Adrenal gland (tissue), 12 donors: ENCODE results near the gene CCL11. TPM values are rescaled to one million over a fixed set of nuclear protein-coding genes. Genes with fewer than 3 reads are reported as not detected.
A peak's percentile ranks its signal among the peaks of the same experiment; 100 is the strongest.

ENCODE experiments used
- DNase-seq, 7 donors: peaks; one replicate each; pipeline ENCODE4 v3.0.0-alpha.2; 2019 to 2020
- H3K27ac ChIP-seq, 5 donors: fragments of 200-600 bp; sonication (generic) in 4 of 5; 1 replicate in 3 of 5; 2 replicates in 2 of 5; pipeline versions ENCODE4 v1.5.1 to v1.8.0; 2016 to 2020; ENCODE audit warnings: mild to moderate bottlenecking in 1 of 5
- H3K27me3 ChIP-seq: fragments of 200-600 bp; 2 replicates; pipeline ENCODE4 v1.8.0; 2021
- H3K36me3 ChIP-seq, 2 donors: fragments of 200-600 bp; replicated peaks in 1 of 2; 1 replicate in 1 of 2; 2 replicates in 1 of 2; pipeline versions ENCODE4 v1.5.1 to v1.8.0; 2018 to 2022
- H3K4me1 ChIP-seq, 2 donors: fragments of 200-600 bp; replicated peaks in 1 of 2; 1 replicate in 1 of 2; 2 replicates in 1 of 2; pipeline versions ENCODE4 v1.5.1 to v1.8.0; 2018 to 2021
- H3K4me3 ChIP-seq, 4 donors: fragments of 200-600 bp; sonication (generic) in 3 of 4; one replicate each; pipeline ENCODE4 v1.5.1; 2016 to 2018
- H3K9me3 ChIP-seq, 3 donors: fragments of 200-600 bp; sonication (generic) in 1 of 3; replicated peaks in 1 of 3; 1 replicate in 2 of 3; 2 replicates in 1 of 3; pipeline versions ENCODE4 v1.5.1 to v1.8.0; 2016 to 2021
- POLR2A ChIP-seq, 2 donors: fragments of 450-650 bp; IDR thresholded peaks; one replicate each; pipeline ENCODE4 v1.6.1; 2017; ENCODE audit warnings: antibody characterized with exemption in 2 of 2, mild to moderate bottlenecking in 2 of 2, moderate library complexity in 1 of 2
- WGBS, 4 donors: extraction: QIAGEN DNeasy Blood & Tissue Kit in 2 of 4; methylation state at CpG; one replicate each; pipeline versions ENCODE4 v1.1.5 to v1.1.7; 2013 to 2017; 5-methylcytosine and 5-hydroxymethylcytosine counted together
- intact Hi-C, 2 donors: fragments of 100-400 bp; cut with DNase I; formaldehyde crosslinking; loops; one replicate each; pipeline versions ENCODE4 v1.14.1 to v1.15.0; 2022 to 2023
- polyA plus RNA-seq, 3 donors: library from polyadenylated mRNA; stranded (reverse); fragments of 200-250 nt in 2 of 3; fragments of 350-450 nt in 1 of 3; fragmentation: Illumina TruSeq in 1 of 3; extraction: RNeasy Lipid Tissue Mini Kit (QIAGEN cat#74804) in 1 of 3; gene quantifications; one replicate each; pipeline ENCODE4 v1.2.3, GENCODE V29; 2013 to 2014
- total RNA-seq, 9 donors: library from RNA; depleted of rRNA in 4 of 9; stranded (reverse); fragments of >200 nt in 4 of 9; fragments of 120-200 nt in 1 of 9; fragmentation: NEBNext Ultra II Directional in 1 of 9; extraction: Animal tissue kit (Norgen Biotek cat#: 25700) in 1 of 9; gene quantifications; one replicate each; pipeline versions ENCODE4 v1.1.0 to v1.2.4, GENCODE V29; 2013 to 2023
- TF ChIP-seq, protein P1 (sequence below), 6 experiments: fragments of 450-650 bp in 4 of 6; fragments of 200-600 bp in 2 of 6; sonication (generic) in 1 of 6; IDR thresholded peaks; 1 replicate in 5 of 6; 2 replicates in 1 of 6; pipeline versions ENCODE4 v1.5.1 to v1.8.0; 2016 to 2021; ENCODE audit warnings: antibody characterized with exemption in 6 of 6, mild to moderate bottlenecking in 2 of 6, moderate library complexity in 1 of 6
- donor health status: healthy with polysubstance abuse.
- donor health status: Bipolar disorder and iron deficiency.
- donor health status: DM: yes; HTN: yes; CAD: no.
- donor health status: DM: no; HTN: no; CAD: no.
- donor health status: DM: no; HTN: no; CAD: no.
- donor health status: DM: yes; HTN: yes; CAD: no.

The CCL11 gene
- total and polyA plus RNA-seq, 12 donors, result 0.24 to 0.88 (median 0.53) TPM; not detected in 7

DNA sequence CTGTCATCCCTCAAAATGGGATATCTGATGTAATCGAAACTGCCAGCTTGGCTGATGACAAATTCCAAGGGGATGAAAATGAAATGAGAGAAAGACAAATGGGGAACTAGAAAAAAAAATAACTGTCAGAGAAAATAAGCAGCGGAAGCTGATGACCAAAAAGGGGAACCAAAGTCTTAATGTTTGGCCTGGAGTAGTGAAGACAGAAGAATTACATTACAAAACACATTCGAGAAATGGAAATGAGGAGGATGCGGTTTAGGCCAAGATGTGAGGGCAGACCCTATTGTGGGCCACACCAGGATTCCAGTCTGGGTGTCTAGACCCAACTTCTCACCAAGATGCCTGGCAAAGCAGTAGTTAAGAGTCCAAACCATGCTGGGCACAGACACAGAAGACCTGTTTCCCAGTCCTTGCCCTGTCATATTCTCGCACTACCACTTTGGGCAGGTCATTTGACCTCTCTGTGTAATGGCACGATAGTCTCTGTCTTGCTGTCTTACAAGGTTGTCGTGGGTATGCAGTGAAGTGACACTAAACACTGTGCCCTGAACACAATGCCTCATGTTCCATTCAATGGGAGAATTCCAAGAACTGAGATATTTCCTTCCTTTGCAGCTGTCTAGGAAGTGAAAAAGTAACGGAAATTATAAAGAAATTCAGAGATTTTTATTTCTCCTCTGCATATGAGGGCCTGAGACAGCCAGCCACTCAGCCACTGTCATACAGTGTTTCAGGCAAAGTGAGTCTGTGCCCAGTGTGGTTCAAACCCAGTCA is 42.8 kb upstream of the CCL11 start:
- H3K27ac ChIP-seq, result peak overlapping the region in 3 of 5 donors; percentile 53 to 88 (median 59)
- TF ChIP-seq POLR2A (IDR thresholded peaks at IDR 0.05), result no peak
- TF ChIP-seq, protein P1, sequence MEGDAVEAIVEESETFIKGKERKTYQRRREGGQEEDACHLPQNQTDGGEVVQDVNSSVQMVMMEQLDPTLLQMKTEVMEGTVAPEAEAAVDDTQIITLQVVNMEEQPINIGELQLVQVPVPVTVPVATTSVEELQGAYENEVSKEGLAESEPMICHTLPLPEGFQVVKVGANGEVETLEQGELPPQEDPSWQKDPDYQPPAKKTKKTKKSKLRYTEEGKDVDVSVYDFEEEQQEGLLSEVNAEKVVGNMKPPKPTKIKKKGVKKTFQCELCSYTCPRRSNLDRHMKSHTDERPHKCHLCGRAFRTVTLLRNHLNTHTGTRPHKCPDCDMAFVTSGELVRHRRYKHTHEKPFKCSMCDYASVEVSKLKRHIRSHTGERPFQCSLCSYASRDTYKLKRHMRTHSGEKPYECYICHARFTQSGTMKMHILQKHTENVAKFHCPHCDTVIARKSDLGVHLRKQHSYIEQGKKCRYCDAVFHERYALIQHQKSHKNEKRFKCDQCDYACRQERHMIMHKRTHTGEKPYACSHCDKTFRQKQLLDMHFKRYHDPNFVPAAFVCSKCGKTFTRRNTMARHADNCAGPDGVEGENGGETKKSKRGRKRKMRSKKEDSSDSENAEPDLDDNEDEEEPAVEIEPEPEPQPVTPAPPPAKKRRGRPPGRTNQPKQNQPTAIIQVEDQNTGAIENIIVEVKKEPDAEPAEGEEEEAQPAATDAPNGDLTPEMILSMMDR (IDR thresholded peaks at IDR 0.05), result no peak
- no peak for DNase-seq
- H3K36me3 ChIP-seq, result no peaks in the 10 kb centered on the region
- peaks cover 10 to 41% of the 10 kb centered on the region in 2 donors for H3K4me1 ChIP-seq
- WGBS, 4 donors, result 56 to 66% (median 61%) methylated on average over 8 of the region's 8 CpGs
- H3K9me3 ChIP-seq, result no peaks in the 10 kb centered on the region
- no peaks in the 10 kb centered on the region for H3K27me3 ChIP-seq
- no peak overlapping the region for H3K4me3 ChIP-seq
- intact Hi-C loops, result no loop called here

DNA sequence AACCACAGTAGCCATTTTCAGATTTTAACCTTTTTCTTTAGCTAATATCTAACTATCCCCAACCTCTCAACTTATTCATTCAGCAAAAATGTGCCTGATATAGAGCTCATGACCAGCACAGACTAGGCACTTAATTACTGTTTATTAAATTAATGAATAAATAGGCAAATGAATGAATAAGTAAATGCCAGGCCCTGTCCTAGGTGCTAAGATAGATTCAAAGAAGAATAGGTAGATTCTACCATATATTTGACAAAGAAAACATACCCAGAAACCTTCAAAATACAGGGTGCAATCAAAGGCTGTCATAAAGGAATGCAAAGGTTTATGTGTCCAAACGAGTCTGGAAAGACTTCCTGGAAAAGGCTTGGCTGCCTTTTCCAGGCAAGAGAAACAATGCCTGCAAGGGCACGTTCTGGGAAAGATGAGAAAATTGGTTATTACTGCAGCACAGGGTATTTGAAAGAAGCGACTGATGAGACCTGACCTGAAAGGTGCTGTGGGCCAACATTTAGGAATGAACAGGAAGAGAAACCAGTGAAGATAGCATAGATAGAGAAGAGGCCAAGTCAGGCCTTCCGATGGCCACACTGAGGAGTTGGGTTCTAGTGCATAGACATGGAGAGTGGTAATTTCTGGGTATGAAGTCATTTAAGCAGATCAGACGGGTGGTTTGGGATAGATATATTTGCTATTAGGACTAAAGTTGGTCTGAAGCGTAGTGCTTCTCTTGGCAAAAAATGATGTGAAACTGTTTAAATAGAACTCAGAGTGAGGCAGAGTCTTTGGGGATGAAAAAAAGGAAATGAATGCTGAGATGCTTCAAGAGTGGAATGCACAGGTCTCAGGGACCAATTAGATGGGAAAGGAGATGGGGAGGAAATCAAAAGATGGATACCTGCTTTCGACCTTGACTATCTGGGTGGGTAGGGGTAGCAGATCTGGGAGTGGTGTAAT is 41.9 kb upstream of the CCL11 start:
- H3K27ac ChIP-seq, result peak overlapping the region in 1 of 5 donors; percentile 88
- 69 to 77% (median 75%) methylated on average over 7 of the region's 7 CpGs for WGBS, 4 donors
- H3K9me3 ChIP-seq, result no peaks in the 10 kb centered on the region
- H3K36me3 ChIP-seq, result no peaks in the 10 kb centered on the region
- peaks cover 13 to 41% of the 10 kb centered on the region in 2 donors for H3K4me1 ChIP-seq
- H3K4me3 ChIP-seq, result no peak overlapping the region
- no peaks in the 10 kb centered on the region for H3K27me3 ChIP-seq
- DNase-seq, result no peak
- intact Hi-C loops, result no loop called here
- TF ChIP-seq, protein P1 (IDR thresholded peaks at IDR 0.05), result no peak
- no peak for TF ChIP-seq POLR2A (IDR thresholded peaks at IDR 0.05)

DNA sequence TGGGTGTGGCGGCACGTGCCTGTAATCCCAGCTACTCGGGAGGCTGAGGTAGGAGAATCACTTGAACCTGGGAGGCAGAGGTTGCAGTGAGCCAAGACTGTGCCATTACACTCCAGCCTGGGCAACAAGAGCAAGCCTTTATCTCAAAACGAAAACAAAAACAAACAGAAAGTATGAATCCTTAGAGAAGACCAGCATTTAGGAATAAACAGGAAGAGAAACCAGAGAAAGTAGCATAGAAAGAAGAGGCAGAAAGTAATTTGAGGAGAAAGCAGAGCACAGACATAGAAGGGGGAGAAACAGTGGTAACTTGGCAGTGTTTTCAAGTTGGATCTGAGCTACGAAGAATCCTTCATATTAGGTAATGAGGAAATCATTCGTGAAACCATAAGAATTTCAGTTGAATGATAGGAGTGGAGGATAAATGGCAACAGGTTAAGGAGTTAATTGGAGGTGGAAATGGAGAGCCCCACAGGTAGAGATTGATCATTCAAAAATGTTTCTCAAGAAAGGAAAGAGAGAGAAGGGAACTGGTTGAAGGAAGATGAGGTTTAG is 40.1 kb upstream of the CCL11 start:
- Histone ChIP-seq H3K4me3 (no peak overlapping the region), H3K9me3 (no peaks in the 10 kb centered on the region), H3K4me1 (peaks cover 30 to 55% of the 10 kb centered on the region in 2 donors), H3K27me3 (no peaks in the 10 kb centered on the region), H3K36me3 (no peaks in the 10 kb centered on the region), H3K27ac (peak overlapping the region in 1 of 5 donors; percentile 35)
- DNase-seq, result no peak
- 64 to 74% (median 70%) methylated on average over 6 of the region's 6 CpGs for WGBS, 4 donors
- intact Hi-C loops, result no loop called here
- TF ChIP-seq, protein P1 (IDR thresholded peaks at IDR 0.05), result no peak
- TF ChIP-seq POLR2A (IDR thresholded peaks at IDR 0.05), result no peak

DNA sequence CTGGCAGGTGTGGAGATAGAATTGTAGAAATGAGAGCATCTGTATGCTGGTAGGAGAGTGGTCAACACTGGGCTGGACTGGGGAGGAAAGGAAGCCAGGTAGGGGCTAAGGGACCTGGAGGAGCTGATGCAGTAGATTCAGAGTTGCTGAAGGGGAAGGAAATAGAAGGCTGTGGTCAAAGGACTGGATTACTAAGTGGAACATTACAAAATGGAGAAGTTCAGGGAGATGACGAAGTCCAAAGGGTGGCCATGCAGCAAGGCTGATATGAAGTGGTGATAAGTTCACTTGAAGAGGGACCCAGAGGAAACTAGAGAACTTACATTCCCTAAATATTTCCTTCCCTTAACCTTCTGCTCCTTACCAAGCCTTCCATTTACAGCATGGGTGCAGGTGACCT is 39.1 kb upstream of the CCL11 start:
- intact Hi-C loops, result no loop called here
- peaks cover 33 to 55% of the 10 kb centered on the region in 2 donors for H3K4me1 ChIP-seq
- WGBS, 4 donors, result 63 to 82% (median 76%) methylated on average over 1 of the region's 1 CpG

More for the DNA sequence above, 39.1 kb upstream of the CCL11 start:
- Histone ChIP-seq H3K27ac (peak overlapping the region in 1 of 5 donors; percentile 42), H3K36me3 (no peaks in the 10 kb centered on the region), H3K4me3 (no peak overlapping the region), H3K27me3 (no peaks in the 10 kb centered on the region), H3K9me3 (no peaks in the 10 kb centered on the region)
- TF ChIP-seq, protein P1 (IDR thresholded peaks at IDR 0.05), result no peak
- no peak for TF ChIP-seq POLR2A (IDR thresholded peaks at IDR 0.05)
- no peak for DNase-seq
